ENCODE data around the gene ITGB1BP1.

The ITGB1BP1 gene, protein sequence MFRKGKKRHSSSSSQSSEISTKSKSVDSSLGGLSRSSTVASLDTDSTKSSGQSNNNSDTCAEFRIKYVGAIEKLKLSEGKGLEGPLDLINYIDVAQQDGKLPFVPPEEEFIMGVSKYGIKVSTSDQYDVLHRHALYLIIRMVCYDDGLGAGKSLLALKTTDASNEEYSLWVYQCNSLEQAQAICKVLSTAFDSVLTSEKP

DNA sequence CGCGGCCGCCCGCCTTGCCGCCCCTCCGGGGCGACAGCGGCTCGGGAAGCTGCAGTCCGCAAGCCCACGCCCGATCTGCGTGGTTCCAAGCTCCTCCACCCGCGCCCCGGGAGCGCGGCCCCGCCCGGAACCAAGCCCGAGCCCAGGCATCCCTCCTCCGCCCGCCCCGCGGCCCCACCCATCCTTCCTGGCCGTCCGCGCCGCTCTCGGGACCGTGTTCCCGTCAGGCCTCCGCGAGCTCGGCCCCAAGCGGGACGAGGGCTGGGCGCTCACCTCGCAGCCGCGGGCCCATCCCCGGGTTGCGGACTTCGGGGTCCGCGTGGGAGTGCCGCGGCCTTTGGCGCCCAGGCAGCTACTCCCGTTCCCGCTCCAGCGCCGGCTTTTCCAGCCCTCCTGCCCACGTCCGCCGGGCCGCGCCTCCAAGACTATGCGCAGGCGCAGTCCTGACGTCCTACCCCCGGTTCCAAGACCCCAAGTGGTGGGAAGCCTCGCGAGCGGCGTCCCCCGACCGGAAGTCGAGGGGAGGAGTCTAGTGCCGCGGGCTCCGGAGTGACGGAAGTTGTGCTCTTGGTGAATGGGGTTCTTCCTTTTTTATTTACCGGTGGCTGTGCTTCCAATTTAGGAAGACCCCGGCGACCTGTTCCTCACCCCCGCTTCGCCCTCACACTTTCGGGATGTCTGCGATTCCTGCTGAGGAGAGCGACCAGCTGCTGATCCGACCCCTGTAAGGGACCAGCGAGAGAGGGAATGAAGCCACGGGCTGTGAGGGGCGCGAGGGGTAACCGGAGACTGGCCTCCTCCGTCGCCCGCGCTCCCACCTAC, at the start of gene ITGB1BP1, which contains the start of gene CPSF3:
Gene ITGB1BP1, minus strand, starts transcription at position 429 of the 822 bp plus-strand sequence. CDS start 4,831 bp downstream, outside the sequence.
Gene CPSF3, plus strand, starts transcription at position 555 of the 822 bp plus-strand sequence. Its CDS starts 120 bp downstream, at position 675.
- peaks cover under 1% of the 10 kb centered on the region for H3K36me3 ChIP-seq (ENCODE audit: control insufficient read depth, insufficient read depth, low read length, severe bottlenecking)
- H3K4me3 ChIP-seq (ENCODE audit: low read length), result peak within 1 kb of the TSS; percentile 99
- no peaks in the 10 kb centered on the region for H3K27me3 ChIP-seq (replicated peaks; ENCODE audit: control insufficient read depth, insufficient read depth, low read length)
- peak; percentile 100 for DNase-seq (ENCODE audit: low read depth)
- peak within 1 kb of the TSS; percentile 98 for H3K9ac ChIP-seq (ENCODE audit: low read length)
- H3K4me1 ChIP-seq (ENCODE audit: control insufficient read depth, insufficient read depth, low read length), result peaks cover 32% of the 10 kb centered on the region
- H3K9me3 ChIP-seq (ENCODE audit: control insufficient read depth, low read length), result no peaks in the 10 kb centered on the region

DNA sequence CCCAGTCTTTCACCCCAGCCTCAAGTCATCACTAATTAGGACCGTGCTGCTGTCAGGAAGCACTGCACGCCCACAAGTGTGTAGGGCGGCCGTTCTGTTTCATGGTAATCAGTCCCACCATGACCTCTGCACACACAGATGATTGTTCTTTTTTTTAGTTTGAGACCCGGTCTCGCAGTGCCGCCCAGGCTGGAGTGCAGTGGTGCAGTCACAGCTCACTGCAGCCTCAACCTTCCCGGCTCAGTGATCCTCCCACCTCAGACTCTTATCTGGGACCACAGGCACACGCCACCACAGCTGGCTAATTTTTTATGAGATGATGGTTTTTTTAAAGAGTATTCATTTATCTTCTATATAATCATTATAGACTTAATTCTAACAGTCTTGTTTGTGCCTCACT, 49.2 kb upstream of the ITGB1BP1 start:
- H3K4me3 ChIP-seq (ENCODE audit: low read length), result no peak overlapping the region
- H3K27me3 ChIP-seq (replicated peaks; ENCODE audit: control insufficient read depth, insufficient read depth, low read length), result no peaks in the 10 kb centered on the region
- no peak for DNase-seq (ENCODE audit: low read depth)
- no peaks in the 10 kb centered on the region for H3K9me3 ChIP-seq (ENCODE audit: control insufficient read depth, low read length)
- no peak overlapping the region for H3K9ac ChIP-seq (ENCODE audit: low read length)
- peaks cover 15% of the 10 kb centered on the region for H3K4me1 ChIP-seq (ENCODE audit: control insufficient read depth, insufficient read depth, low read length)
- H3K36me3 ChIP-seq (ENCODE audit: control insufficient read depth, insufficient read depth, low read length, severe bottlenecking), result peaks cover 36% of the 10 kb centered on the region

DNA sequence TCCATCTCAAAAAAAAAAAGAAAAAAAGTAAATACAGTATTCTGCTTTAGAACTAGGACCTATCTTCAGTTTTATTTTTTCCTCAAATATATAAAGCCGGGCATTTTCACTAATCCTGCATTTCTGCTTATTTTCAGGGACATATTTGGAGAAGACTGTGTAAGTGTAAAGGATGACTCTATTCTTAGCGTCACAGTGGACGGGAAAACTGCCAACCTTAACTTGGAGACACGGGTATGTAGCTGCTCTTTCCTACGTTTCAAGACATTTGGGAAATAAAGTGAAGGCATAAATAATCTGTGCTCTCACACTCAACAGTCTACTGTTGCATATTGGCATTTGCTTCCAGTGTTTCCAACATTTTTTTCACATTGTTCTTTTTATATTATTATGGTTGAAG, 47.9 kb upstream of the ITGB1BP1 start:
- no peaks in the 10 kb centered on the region for H3K27me3 ChIP-seq (replicated peaks; ENCODE audit: control insufficient read depth, insufficient read depth, low read length)
- H3K9me3 ChIP-seq (ENCODE audit: control insufficient read depth, low read length), result no peaks in the 10 kb centered on the region
- DNase-seq (ENCODE audit: low read depth), result no peak
- H3K4me3 ChIP-seq (ENCODE audit: low read length), result no peak overlapping the region
- peaks cover 25% of the 10 kb centered on the region for H3K36me3 ChIP-seq (ENCODE audit: control insufficient read depth, insufficient read depth, low read length, severe bottlenecking)
- no peak overlapping the region for H3K9ac ChIP-seq (ENCODE audit: low read length)
- H3K4me1 ChIP-seq (ENCODE audit: control insufficient read depth, insufficient read depth, low read length), result peaks cover 12% of the 10 kb centered on the region

DNA sequence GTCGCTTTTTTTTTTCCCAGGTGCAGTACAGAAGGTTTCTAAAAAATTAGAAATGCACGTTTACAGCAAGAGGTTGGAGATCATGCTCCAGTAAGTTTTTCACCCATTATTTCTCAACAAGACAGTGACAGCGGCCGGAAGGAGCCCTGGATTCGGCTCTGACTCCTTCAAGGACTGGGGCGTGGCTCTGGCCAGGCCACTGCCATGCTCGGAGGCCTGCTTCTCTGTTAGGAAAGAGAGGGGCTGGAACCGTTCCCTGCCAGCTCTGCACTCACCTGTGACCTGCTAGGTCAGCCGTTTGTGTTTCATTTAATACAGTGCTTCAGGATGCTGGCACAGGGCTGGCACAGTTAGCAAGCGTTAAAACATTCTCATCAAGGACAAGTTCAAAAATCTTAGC, 44.4 kb upstream of the ITGB1BP1 start:
- H3K4me3 ChIP-seq (ENCODE audit: low read length), result no peak overlapping the region
- H3K9ac ChIP-seq (ENCODE audit: low read length), result no peak overlapping the region
- H3K9me3 ChIP-seq (ENCODE audit: control insufficient read depth, low read length), result no peaks in the 10 kb centered on the region
- peaks cover 47% of the 10 kb centered on the region for H3K36me3 ChIP-seq (ENCODE audit: control insufficient read depth, insufficient read depth, low read length, severe bottlenecking)
- no peaks in the 10 kb centered on the region for H3K27me3 ChIP-seq (replicated peaks; ENCODE audit: control insufficient read depth, insufficient read depth, low read length)
- H3K4me1 ChIP-seq (ENCODE audit: control insufficient read depth, insufficient read depth, low read length), result no peaks in the 10 kb centered on the region
- no peak for DNase-seq (ENCODE audit: low read depth)

DNA sequence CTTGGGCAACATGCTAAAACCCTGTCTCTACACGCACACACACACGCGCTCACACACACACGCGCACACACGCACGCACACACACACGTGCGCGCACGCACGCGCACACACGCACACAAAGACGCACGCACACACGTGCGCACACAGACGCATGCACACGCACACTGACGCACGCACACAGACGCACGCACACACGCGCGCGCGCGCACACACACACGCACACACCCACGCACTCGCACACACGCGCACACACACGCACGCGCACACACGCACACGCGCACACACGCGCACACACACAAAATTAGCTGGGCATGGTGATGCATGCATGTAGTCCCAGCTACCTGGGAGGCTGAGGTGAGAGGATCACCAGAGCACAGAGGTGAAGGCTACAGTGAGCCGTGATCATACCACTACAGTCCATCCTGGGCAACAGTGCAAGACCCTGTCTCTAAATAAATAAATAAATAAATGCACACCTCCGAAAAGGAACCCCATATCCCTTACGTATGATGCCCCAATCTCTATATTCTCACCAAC, 42.9 kb upstream of the ITGB1BP1 start:
- no peaks in the 10 kb centered on the region for H3K9me3 ChIP-seq (ENCODE audit: control insufficient read depth, low read length)
- H3K4me3 ChIP-seq (ENCODE audit: low read length), result no peak overlapping the region
- H3K4me1 ChIP-seq (ENCODE audit: control insufficient read depth, insufficient read depth, low read length), result no peaks in the 10 kb centered on the region
- no peak for DNase-seq (ENCODE audit: low read depth)
- no peak overlapping the region for H3K9ac ChIP-seq (ENCODE audit: low read length)
- peaks cover 44% of the 10 kb centered on the region for H3K36me3 ChIP-seq (ENCODE audit: control insufficient read depth, insufficient read depth, low read length, severe bottlenecking)
- no peaks in the 10 kb centered on the region for H3K27me3 ChIP-seq (replicated peaks; ENCODE audit: control insufficient read depth, insufficient read depth, low read length)

DNA sequence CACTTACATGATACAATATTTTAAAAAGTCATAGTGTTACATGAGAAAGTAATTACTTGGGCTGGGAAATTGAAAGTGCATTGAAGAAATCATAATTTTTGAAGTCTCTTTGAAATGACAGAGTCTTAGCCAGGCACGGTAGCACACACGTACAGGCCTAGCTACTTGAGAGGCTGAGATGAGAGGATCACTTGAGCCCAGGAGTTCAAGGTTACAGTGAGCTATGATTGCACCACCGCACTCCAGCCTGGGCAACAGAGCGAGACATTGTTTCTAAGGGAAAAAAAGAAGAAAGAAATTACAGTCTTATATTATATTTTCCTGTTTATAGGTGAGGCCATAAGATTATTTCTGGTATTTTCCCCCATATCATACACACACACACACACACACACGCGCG, 41.8 kb upstream of the ITGB1BP1 start:
- H3K36me3 ChIP-seq (ENCODE audit: control insufficient read depth, insufficient read depth, low read length, severe bottlenecking), result peaks cover 52% of the 10 kb centered on the region
- H3K27me3 ChIP-seq (replicated peaks; ENCODE audit: control insufficient read depth, insufficient read depth, low read length), result no peaks in the 10 kb centered on the region
- no peaks in the 10 kb centered on the region for H3K9me3 ChIP-seq (ENCODE audit: control insufficient read depth, low read length)
- no peak for DNase-seq (ENCODE audit: low read depth)
- H3K9ac ChIP-seq (ENCODE audit: low read length), result no peak overlapping the region
- no peaks in the 10 kb centered on the region for H3K4me1 ChIP-seq (ENCODE audit: control insufficient read depth, insufficient read depth, low read length)
- H3K4me3 ChIP-seq (ENCODE audit: low read length), result no peak overlapping the region

DNA sequence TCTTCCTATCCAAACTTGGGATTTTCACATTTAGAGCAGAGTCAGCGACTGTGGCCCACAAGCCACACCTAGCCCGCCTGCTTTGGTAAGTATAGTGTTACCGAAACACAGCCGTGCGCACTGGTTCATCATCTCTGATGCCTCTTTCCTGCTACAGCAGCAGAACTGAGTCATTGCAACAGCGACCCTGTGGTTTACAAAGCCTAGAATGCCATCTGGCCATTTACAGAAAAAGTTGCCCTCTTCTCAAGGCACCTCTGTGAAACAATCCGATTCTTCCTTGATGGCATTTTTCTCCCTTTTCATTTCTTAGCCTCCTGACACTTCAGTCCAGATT, 40.3 kb upstream of the ITGB1BP1 start:
- H3K4me1 ChIP-seq (ENCODE audit: control insufficient read depth, insufficient read depth, low read length), result no peaks in the 10 kb centered on the region
- H3K9me3 ChIP-seq (ENCODE audit: control insufficient read depth, low read length), result no peaks in the 10 kb centered on the region
- H3K36me3 ChIP-seq (ENCODE audit: control insufficient read depth, insufficient read depth, low read length, severe bottlenecking), result peaks cover 52% of the 10 kb centered on the region
- H3K9ac ChIP-seq (ENCODE audit: low read length), result no peak overlapping the region
- DNase-seq (ENCODE audit: low read depth), result no peak
- no peak overlapping the region for H3K4me3 ChIP-seq (ENCODE audit: low read length)
- no peaks in the 10 kb centered on the region for H3K27me3 ChIP-seq (replicated peaks; ENCODE audit: control insufficient read depth, insufficient read depth, low read length)

DNA sequence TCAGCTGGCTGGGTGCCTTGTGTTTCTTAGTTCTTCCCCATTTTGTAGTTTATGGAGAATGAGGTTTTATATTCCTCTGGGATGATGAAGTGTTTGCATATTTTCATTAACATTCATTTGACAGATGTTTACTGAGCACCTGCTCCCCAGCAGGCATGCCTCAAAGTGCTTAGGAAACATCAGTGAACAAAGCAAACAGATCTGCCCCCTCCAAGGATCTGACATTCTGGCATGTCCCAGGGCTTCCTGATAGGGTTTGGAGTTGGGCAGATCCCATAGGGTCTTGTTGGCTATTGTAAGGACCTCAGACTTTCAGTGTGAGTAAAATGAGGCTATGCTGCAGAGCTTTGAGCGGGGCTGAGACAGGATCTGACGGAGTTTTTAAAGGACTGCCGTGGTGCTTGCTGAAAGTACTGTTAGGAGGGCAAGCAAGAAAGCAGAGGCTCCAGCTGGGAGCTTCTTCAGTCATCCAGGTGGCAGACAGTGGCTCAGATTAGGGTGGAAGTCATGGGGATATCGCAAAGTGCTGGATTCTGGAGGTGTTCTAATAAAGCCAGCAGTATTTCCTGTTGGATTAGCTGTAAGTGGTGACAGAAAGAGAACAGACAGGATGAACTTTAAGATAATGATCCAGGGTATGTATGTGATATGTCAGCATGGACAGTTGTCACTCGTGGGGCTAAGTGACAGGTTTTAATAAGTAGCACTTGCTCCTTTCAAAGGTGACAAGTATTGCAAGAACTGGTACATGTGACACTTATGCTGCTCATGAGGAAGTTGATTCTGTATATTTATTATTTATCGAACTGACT, 39.8 kb upstream of the ITGB1BP1 start:
- no peak for DNase-seq (ENCODE audit: low read depth)
- Histone ChIP-seq H3K9me3 (ENCODE audit: control insufficient read depth, low read length) (no peaks in the 10 kb centered on the region), H3K4me1 (ENCODE audit: control insufficient read depth, insufficient read depth, low read length) (no peaks in the 10 kb centered on the region), H3K36me3 (ENCODE audit: control insufficient read depth, insufficient read depth, low read length, severe bottlenecking) (peaks cover 57% of the 10 kb centered on the region), H3K4me3 (ENCODE audit: low read length) (no peak overlapping the region), H3K9ac (ENCODE audit: low read length) (no peak overlapping the region), H3K27me3 (replicated peaks; ENCODE audit: control insufficient read depth, insufficient read depth, low read length) (no peaks in the 10 kb centered on the region)

DNA sequence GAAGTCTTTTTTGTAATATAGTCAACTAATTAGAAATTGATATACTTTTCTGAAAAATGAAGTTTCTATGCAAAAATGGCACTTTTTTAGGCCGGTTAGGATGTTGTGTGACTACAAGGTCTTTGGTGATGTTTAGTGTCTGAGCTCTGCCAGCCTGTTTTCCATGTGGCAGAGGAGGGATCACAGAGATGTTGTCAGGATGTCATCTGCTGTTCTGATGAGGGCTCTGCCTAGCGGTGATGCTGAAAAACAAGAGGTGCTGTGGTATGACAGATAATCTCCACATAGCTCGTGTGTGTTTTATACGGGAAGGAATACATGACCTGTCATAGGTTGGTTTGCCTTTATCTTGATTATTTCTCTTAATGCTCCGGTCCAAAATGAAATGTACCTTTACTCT, 39.0 kb upstream of the ITGB1BP1 start:
- Histone ChIP-seq H3K4me1 (ENCODE audit: control insufficient read depth, insufficient read depth, low read length) (no peaks in the 10 kb centered on the region), H3K27me3 (replicated peaks; ENCODE audit: control insufficient read depth, insufficient read depth, low read length) (no peaks in the 10 kb centered on the region), H3K9me3 (ENCODE audit: control insufficient read depth, low read length) (no peaks in the 10 kb centered on the region), H3K4me3 (ENCODE audit: low read length) (no peak overlapping the region), H3K9ac (ENCODE audit: low read length) (no peak overlapping the region), H3K36me3 (ENCODE audit: control insufficient read depth, insufficient read depth, low read length, severe bottlenecking) (peaks cover 62% of the 10 kb centered on the region)
- no peak for DNase-seq (ENCODE audit: low read depth)

DNA sequence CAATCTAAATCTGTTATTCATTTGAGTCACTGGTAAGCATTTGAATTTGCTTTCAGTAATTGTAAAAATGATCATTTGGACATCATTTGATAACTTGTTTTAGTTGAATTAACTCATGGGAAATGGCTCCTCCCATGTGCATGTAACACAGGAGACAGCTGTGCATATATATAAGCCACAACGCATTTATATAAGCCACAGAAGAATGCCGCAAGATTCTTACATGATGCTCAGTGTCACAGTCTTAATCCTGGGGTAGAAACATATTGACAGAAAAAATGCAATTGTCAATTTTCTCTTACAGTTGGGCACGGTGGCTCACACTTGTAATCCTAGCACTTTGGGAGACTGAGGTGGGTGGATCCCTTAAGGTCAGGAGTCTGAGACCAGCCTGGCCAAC, 37.8 kb upstream of the ITGB1BP1 start:
- no peaks in the 10 kb centered on the region for H3K27me3 ChIP-seq (replicated peaks; ENCODE audit: control insufficient read depth, insufficient read depth, low read length)
- DNase-seq (ENCODE audit: low read depth), result no peak
- peaks cover 70% of the 10 kb centered on the region for H3K36me3 ChIP-seq (ENCODE audit: control insufficient read depth, insufficient read depth, low read length, severe bottlenecking)
- H3K4me1 ChIP-seq (ENCODE audit: control insufficient read depth, insufficient read depth, low read length), result no peaks in the 10 kb centered on the region
- no peak overlapping the region for H3K4me3 ChIP-seq (ENCODE audit: low read length)
- H3K9ac ChIP-seq (ENCODE audit: low read length), result no peak overlapping the region
- H3K9me3 ChIP-seq (ENCODE audit: control insufficient read depth, low read length), result no peaks in the 10 kb centered on the region

DNA sequence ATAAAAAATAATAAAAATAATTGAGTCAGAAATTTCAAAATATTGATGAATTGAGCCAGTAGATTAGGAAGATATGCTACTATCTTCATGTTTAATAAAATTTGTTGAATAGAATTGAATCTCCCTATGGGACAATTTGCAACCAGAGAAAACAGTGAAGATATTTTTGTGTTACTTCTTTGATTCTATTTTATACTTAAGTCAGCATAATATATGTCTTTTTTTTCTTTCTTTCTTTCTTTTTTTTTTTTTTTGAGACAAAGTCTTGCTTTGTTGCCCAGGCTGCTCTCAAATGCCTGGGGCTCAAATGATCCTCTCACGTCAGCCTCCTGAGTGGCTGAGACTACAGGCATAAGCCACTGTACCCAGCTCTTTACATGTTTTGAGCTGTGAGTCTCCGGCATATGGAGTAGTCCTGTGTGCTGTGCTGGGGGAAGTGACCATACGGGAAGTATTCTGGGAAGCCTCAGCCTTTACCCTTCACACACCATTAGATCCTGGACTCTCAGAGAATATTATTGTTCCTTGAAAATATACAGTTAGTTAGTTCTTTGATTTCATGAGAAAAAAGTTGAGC, 37.2 kb upstream of the ITGB1BP1 start:
- DNase-seq (ENCODE audit: low read depth), result no peak
- Histone ChIP-seq H3K36me3 (ENCODE audit: control insufficient read depth, insufficient read depth, low read length, severe bottlenecking) (peaks cover 67% of the 10 kb centered on the region), H3K9ac (ENCODE audit: low read length) (no peak overlapping the region), H3K4me3 (ENCODE audit: low read length) (no peak overlapping the region), H3K4me1 (ENCODE audit: control insufficient read depth, insufficient read depth, low read length) (no peaks in the 10 kb centered on the region), H3K27me3 (replicated peaks; ENCODE audit: control insufficient read depth, insufficient read depth, low read length) (no peaks in the 10 kb centered on the region), H3K9me3 (ENCODE audit: control insufficient read depth, low read length) (no peaks in the 10 kb centered on the region)

Measured in adipocyte (in vitro differentiated cells).